GM08714 (cell line): ENCODE results near the gene LARP1B.
"Not testable (repeated sequence)": the region's sequence is repeated elsewhere in the genome, so short reads cannot be mapped to it uniquely, and the experiment has no call there.

Experiments used
- H3K4me3 ChIP-seq: fragments of 200-500 bp; sonication (Bioruptor generic); 2 replicates; pipeline ENCODE4 v1.5.1; 2014; ENCODE audit warnings: mild to moderate bottlenecking, low read length, inconsistent platforms
- ZNF274 ChIP-seq: IDR thresholded peaks from 2 replicates; pipeline ENCODE4 v1.6.1; 2012; ENCODE audit warnings: mild to moderate bottlenecking, low read depth, low read length

Gene LARP1B

DNA sequence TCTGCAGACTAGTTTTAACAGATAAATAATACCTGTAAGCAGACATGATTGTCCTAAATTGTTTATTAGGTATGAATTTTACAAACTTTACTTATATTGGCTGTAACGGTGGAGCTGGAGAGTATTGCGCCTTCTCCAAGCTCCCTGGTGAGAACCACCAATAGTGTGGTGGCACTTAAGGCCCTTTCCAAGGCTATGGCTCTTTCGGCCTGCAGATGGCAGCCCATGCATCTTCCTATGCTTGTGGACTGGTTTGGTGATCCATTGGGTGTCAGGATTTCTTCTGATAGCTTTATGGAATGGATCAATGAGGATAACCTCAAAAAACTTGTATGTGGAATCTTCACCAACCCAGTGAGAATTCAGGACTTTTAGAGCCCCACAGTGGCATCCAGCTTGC lies 7.8 kb downstream of the LARP1B start:
- no peak overlapping the region for H3K4me3 ChIP-seq
- TF ChIP-seq ZNF274: no peak

DNA sequence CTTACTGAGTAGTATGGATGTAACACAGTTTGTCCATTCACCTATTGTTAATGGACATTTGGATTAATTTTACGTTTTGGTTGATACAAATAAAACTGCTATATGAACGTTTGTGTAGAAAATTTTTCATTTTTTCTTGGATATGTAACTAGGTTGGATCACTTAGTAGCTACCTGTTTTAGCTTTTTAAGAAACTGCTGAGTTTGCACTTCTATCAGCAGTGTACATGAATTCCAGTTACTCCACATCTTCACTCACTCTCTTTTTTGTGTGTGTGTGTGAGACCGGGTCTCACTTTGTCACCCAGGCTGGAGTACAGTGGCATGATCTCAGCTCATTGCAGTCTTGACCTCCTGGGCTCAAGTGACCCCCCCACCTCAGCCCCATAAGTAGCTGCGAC lies 15.4 kb downstream of the LARP1B start:
- no peak for TF ChIP-seq ZNF274
- H3K4me3 ChIP-seq: no peak overlapping the region

DNA sequence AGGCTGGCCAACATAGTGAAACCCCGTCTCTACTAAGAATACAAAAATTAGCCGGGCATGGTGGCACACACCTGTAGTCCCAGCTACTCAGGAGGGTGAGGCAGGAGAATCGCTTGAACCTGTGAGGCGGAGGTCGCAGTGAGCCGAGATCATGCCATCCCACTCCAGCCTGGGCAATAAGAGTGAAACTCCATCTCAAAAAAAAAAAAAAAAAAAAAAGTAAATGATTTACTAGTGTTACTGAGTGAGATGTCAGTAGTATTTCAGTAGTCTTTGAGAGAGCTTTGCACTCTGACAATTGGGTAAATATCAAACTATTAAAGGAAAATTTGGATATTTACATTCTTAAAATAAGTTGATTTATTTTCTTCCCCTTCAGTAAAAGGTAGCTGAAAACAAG lies 34.2 kb downstream of the LARP1B start:
- H3K4me3 ChIP-seq: not testable (repeated sequence)

DNA sequence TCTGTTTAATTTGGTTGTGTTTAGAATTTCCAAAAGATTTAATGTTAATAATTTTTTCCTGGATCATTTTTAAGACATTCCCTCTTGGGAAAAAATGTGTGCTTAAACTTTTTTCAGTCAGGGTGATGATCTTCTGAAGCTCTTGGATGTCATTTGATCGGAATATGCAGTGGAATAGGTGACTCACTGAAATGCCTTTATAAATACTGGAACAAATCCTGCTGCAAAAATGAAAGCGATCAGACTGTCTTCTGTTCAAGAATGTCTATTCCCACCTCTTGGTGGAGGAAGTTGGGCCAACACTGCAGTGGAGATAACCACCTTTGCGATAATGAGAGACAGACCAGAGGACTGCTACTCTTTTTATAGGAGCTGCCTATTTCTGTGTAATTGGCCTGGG lies 46.7 kb downstream of the LARP1B start:
- TF ChIP-seq ZNF274: no peak

DNA sequence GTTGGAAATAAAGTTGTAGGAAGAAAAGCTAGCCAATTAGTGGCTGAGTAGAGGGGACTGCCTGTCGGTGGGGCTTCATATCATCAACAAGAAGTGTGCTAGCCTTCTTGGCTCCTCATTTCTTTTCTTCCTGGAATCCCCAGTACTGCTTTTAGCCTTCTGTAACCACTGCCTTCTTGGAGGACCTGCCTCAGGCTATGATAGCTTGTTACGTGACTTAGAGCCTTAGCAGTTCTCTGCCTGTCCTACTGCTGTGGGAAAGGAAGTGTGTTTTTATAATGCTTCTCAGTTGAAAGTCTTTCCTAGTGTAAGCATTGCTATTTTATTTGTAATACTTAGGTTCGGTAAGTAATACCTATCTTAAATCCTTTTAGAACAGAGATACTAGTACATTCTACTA lies 61.9 kb downstream of the LARP1B start:
- TF ChIP-seq ZNF274: no peak
- H3K4me3 ChIP-seq: no peak overlapping the region

More for the DNA sequence above, 46.7 kb downstream of the LARP1B start:
- no peak overlapping the region for H3K4me3 ChIP-seq

DNA sequence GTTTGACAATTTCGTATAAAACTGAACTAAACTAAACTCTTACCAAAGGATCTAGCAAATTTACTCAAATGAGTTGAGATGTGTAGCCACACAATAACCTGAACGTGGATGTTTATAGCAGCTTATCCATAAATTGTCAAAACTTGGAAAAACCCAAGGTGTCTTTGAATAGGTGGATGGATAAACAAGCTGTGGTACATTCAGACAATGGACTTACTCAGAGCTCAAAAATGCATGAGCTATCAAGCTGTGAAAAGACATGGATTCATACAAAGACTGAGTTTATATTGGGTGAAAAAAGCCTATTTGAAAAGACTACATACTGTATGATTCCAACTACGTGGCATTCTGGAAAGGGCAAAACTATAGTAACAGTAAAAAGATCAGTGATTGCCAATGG lies 69.5 kb downstream of the LARP1B start:
- TF ChIP-seq ZNF274: no peak
- H3K4me3 ChIP-seq: no peak overlapping the region

DNA sequence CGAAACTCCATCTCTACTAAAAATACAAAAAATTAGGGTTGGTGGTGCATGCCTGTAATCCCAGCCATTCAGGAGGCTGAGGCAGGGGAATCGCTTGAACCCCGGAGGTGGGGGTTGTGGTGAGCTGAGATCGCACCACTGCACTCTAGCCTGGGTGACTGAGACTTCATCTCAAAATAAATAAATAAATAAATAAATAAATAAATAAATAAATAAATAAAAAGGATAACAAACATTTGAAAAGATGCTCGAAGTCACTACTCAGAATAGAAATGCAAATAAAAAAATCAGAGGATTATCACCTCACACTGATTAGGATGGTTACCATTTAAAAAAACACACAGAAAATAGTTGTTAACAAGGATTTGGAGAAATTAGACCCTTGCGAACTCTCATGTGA lies 73.8 kb downstream of the LARP1B start:
- TF ChIP-seq ZNF274: no peak
- no peak overlapping the region for H3K4me3 ChIP-seq

DNA sequence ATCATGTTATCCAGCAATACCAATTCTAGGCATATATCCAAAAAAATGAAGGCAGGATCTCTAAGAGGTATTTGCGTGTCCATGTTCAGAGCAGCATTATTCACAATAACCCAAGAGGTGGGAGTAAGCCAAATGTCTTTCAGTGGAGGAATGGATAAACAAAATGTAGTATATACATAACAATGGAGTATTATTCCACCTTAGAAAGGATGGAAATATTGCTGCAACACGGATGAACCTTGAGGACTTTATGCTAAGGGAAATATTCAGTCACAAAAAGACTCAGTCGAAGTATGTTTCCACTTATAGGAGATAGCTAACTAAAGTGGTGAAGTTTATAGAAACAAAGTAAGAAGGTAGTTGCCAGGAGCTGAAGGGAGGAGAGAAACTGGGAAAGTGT lies 74.3 kb downstream of the LARP1B start:
- H3K4me3 ChIP-seq: no peak overlapping the region
- TF ChIP-seq ZNF274: no peak

DNA sequence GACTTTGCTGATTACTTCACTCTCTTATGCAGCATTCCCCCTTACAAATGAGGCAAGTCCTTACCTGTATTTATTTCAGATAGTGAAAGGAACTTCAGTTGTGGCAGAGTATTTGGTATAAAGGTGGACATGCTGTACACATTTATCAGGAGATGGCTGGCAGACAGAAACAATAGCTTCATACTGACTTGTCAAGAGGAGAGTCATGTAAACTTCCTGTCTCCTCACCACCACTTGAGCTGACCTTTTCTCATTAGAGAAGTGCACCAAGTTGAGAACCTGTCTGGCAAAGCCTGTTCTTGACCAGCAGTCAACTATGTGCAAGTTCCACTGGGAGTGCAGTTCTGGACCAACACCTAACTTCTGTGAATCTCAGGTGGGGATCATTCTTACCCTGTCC lies 80.8 kb downstream of the LARP1B start:
- H3K4me3 ChIP-seq: no peak overlapping the region
- no peak for TF ChIP-seq ZNF274

DNA sequence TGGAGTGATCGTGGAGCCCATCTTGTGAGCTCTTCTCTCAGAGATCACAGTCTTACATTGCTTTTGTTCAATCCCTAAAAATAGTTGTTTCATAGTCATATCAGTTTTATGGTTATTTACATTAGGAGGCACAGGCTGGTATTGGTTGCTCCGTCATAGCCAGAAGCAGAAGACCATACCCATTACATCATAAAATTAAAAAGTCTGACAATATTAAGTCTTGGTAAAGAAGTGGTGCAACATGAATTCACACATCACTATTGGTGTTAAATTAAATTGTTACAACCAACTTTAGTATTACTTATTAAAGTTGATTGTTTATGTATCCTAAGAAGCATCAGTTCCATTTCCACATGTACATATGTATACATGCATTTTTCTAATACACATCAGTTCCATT lies 84.6 kb downstream of the LARP1B start:
- H3K4me3 ChIP-seq: no peak overlapping the region
- TF ChIP-seq ZNF274: no peak

DNA sequence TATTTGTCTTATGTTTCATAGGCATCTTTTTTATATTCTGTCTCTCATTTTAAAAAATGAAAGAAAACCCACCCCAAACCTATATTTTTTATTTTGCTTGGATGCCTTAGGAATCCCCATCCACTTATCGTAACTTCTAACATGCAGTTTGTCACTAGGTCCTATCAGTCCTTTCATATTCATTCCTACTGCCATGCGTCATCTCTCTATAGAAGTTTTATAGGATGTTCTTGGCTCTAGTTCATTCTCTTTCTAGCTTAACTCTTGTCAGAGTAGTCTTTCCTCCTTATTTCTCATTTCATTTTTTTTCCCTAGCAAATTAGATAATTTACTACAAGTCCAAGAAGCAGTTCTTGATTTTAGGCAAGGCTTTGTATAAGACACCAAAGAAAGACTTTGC lies 92.7 kb downstream of the LARP1B start:
- no peak for TF ChIP-seq ZNF274
- no peak overlapping the region for H3K4me3 ChIP-seq

DNA sequence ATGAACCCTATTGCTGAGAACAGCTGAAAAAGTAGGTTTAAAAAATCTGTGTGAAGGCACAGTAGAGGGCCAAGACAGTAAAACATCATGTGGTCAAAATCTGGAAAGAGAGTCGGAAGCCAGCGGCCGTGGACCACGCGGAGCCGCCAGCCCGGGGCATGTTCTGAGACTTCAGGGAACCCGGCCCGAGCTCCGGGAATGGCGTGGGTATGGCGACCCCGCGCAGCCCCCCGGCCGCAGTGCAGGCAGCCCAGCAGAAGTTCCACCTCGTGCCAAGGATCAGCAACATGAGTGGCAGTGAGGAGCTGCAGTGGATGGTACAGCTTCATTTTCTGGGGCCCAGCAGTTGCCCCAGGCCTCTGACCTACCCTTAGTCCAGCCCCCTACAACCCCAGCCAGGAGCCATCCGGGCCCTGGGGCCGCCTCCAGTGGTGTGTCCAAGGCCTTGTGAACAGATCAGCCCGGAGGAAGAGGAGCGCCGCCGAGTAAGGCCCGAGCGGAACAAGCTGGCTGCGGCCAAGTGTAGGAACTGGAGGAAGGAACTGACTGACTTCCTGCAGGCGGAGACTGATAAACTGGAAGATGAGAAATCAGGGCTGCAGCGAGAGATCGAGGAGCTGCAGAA lies 94.2 kb downstream of the LARP1B start:
- TF ChIP-seq ZNF274: no peak
- H3K4me3 ChIP-seq: no peak overlapping the region

DNA sequence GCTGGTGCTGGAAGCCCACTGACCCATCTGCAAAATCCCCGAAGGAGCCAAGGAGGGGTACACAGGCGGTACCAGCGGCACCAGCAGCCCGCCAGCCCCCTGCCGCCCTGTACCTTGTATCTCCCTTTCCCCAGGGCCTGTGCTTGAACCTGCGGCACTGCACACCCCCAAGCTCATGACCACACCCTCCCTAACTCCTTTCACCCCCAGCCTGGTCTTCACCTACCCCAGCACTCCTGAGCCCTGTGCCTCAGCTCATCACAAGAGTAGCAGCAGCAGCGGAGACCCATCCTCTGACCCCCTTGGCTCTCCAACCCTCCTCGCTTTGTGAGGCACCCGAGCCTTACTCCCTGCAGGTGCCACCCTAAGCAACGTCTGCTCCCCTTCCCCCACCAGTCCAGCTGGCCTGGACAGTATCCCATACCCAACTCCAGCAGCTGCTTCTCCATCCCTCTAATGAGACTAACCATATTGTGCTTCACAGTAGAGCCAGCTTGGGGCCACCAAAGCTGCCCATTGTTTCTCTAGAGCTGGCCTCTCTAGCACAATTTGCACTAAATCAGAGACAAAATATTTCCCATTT lies 94.9 kb downstream of the LARP1B start:
- no peak overlapping the region for H3K4me3 ChIP-seq
- no peak for TF ChIP-seq ZNF274

DNA sequence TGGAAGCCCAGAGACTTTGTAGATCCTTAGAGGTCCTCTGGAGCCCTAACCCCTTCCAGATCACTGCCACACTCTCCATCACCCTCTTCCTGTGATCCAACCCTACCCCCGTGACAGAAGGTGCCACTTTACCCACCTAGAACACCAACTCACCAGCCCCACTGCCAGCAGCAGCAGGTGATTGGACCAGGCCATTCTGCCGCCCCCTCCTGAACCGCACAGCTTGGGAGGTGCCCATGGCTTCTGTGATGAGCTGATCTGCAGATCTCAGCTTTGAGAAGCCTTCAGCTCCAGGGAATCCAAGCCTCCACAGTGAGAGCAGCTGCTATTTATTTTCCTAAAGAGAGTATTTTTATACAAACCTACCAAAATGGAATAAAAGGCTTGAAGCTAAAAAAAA lies 95.4 kb downstream of the LARP1B start:
- H3K4me3 ChIP-seq: not testable (repeated sequence)

DNA sequence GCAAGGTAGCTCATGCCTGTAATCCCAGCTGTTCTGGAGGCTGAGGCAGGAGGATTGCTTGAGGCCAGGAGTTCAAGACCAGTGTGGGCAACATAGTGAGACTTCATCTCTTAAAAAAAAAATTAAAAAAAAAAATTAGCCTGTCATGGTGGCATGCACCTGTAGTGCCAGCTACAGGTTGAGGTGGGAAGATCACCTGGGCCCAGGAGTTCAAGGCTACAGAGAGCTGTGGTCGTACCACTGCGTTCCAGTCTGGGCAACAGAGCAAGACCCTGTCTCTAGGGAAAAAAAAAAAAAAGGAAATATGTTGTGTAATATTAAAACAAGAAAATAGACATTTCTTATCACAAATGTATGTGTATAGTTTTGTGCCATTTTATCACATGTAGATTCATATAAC lies 97.8 kb downstream of the LARP1B start:
- no peak overlapping the region for H3K4me3 ChIP-seq
- no peak for TF ChIP-seq ZNF274

DNA sequence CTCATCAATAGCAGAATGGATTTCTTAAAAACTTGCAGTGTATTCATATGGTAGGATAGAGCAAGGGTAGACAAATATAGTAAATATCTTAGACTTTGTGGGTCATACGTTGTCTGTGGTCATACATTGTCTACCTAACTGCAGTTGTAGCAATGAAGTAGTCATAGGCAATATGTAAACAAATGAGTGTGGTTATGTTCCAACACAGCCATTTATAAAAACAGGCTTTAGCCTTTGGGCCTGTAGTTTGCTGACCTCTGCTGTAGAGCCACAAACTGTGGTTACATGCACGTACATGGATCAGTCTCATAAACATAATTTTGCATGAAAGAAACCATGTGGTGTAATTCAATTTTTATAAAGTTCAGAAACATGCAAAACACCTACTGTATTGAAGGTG lies 98.9 kb downstream of the LARP1B start:
- H3K4me3 ChIP-seq: no peak overlapping the region
- no peak for TF ChIP-seq ZNF274
